Fibroblast of the aortic adventitia (primary cell): ENCODE results near the gene GSG1L. TPM values are rescaled to one million over a fixed set of nuclear protein-coding genes. Genes with fewer than 3 reads are reported as not detected.
"Not testable (repeated sequence)": the region's sequence is repeated elsewhere in the genome, so short reads cannot be mapped to it uniquely, and the experiment has no call there.

Source experiments
- DNase-seq: peaks from one replicate; pipeline ENCODE4 v3.0.0-alpha.2; 2010; ENCODE audit warnings: low read depth
- H3K4me3 ChIP-seq: 2 replicates; pipeline ENCODE4 v1.5.1; 2011; ENCODE audit warnings: low read depth, mild to moderate bottlenecking, control low read depth, low read length, moderate library complexity
- total RNA-seq: library from RNA; depleted of rRNA; stranded (reverse); fragments of >200 nt; gene quantifications from 2 replicates; pipeline ENCODE4 v1.2.3, GENCODE V29; 2012; ENCODE audit warnings: low replicate concordance
- TF ChIP-seq, protein P1 (sequence below): IDR thresholded peaks from 2 replicates; pipeline ENCODE4 v1.5.1; 2011; ENCODE audit warnings: mild to moderate bottlenecking, low read length, control low read depth, inconsistent platforms; ENCODE audit not compliant: insufficient read depth

The GSG1L gene
- total RNA-seq, 1 donor: not detected

DNA sequence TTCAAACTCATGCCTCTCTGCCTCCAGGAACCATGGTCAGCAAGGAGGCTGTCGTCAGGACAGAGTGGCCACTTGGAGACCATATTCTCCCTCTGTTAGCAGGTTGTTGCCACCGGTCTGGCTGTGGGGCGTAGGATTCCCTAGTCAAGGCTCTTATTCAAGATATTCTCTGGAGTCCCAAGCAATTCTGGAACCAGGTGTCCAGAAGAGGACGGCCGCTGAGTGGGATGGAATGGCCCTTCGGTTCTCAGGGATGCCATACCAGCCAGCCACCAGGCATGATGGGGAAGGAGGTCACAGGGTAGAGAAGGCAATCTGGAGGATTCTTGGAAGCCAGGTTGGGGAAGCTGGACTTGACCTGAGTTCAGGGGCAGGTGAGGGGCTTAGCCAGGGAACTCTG is 173.5 kb downstream of the GSG1L start:
- DNase-seq: no peak
- H3K4me3 ChIP-seq: no peak overlapping the region
- TF ChIP-seq, protein P1, sequence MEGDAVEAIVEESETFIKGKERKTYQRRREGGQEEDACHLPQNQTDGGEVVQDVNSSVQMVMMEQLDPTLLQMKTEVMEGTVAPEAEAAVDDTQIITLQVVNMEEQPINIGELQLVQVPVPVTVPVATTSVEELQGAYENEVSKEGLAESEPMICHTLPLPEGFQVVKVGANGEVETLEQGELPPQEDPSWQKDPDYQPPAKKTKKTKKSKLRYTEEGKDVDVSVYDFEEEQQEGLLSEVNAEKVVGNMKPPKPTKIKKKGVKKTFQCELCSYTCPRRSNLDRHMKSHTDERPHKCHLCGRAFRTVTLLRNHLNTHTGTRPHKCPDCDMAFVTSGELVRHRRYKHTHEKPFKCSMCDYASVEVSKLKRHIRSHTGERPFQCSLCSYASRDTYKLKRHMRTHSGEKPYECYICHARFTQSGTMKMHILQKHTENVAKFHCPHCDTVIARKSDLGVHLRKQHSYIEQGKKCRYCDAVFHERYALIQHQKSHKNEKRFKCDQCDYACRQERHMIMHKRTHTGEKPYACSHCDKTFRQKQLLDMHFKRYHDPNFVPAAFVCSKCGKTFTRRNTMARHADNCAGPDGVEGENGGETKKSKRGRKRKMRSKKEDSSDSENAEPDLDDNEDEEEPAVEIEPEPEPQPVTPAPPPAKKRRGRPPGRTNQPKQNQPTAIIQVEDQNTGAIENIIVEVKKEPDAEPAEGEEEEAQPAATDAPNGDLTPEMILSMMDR: no peak

DNA sequence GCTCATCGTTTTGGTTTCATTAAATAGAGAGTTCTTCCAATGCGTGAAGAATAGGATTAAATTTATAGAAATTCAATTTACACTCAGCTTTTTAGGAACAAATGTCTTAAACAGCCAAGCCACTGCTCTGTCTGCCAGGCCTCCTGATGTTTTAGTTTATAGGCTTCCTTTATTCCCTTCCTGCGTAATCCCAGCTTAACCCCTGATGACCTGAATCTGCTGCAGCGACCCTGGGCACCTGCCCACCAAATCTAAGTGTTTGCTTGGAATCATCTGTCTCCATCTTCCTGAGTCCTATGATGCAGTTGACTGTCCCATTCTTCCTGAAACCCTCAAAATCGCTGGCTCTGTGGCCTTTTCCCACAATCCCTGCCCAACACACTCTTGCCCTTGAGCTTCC is 179.9 kb downstream of the GSG1L start:
- no peak for DNase-seq
- TF ChIP-seq, protein P1: no peak
- H3K4me3 ChIP-seq: no peak overlapping the region

DNA sequence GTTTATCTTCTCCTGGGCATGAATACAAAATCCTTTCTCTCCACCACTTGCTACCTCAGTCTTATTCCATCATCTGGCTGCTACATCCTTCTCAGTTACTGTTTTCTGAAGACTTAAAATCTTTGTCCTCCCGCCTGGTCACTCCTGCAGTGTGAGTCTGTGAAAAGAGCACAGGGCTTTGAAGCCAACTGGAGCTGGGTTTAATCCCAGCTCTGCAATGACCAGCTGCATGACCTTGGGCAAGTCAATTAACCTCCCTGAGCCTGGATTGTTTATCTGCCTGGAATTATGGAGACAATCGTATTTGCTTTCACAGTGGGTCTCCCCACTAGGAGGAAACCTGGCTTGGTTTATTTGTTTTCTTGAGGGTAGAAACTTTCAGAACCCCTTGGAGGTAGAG is 183.2 kb downstream of the GSG1L start:
- TF ChIP-seq, protein P1: no peak
- H3K4me3 ChIP-seq: no peak overlapping the region
- DNase-seq: no peak

DNA sequence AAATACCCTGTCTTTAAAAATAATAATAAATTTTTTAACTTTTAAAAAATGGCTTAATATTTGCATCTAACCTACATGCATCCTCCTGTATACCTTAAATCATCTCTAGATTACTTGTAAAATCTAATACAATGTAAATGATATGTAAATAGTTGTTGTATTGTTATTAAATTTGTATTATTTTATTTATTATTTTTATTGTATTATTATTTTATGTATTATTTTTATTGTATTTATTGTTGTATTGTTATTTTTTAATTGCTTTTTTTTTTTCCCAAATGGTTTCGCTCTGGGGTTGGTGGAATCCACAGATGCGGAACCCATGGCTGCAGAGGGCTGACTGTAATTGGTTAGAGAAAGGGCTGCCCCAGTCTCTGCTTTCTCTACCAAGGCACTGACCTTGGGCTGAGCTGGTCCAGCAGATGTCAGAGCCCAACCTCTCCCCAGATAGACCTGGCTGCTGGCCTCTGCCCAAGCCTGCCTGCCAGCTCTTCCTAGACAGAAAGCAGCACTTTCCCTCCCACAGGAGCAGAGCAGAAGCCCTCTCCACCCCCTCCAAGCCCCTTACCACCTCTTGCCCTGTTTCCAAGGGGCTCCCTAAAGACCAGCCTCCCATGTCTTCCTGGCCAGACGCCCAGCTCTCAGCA is 183.8 kb downstream of the GSG1L start:
- DNase-seq: no peak
- no peak overlapping the region for H3K4me3 ChIP-seq
- TF ChIP-seq, protein P1: no peak

DNA sequence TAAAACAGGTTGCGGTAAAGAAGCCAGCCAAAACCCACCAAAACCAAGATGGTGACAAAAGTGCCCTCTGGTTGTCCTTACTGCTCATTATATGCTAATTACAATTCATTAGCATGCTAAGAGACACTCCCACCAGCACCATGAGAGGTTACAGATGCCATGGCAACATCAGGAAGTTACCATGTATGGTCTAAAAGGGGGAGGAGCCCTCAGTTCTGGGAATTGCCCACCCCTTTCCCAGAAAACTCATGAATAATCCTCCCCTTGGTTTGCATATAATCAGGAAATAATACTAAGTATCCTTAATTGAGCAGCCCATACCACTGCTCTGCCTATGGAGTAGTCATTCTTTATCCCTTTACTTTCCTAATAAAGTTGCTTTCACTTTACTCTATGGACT is 190.9 kb downstream of the GSG1L start:
- DNase-seq, H3K4me3 ChIP-seq: not testable (repeated sequence)

DNA sequence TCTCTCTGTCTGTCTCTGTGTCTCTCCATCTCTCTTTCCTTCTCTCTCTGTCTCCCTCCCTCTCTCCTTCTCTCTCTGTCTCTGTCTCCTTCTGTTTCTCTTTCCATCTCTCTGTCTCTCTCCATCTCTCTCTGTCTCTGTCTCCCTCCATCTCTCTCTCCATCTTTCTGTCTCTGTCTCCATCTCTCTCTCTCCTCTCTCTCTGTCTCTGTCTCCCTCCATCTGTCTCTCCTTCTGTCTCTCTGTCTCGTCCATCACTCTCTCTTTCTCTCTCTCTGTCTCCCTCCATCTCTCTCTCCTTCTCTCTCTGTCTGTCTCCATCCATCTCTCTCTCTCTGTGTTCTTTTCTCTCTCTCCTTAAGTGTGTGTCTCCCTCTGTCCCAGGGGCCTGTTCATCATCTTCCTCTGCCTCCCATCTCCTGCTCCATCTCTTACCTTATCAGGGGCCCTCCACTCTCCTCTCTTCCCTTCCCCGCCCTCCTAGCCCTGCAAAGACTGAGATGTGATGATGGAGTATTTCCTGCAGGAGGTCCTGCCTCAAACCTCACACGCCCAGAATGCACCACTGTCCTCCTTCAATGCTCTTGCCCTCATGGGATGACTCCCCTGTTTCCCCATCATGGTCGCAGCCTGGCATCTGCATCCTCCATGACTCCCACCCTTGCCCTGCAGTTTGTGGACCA is 193.3 kb downstream of the GSG1L start:
- no peak for DNase-seq
- TF ChIP-seq, protein P1: no peak
- H3K4me3 ChIP-seq: no peak overlapping the region

DNA sequence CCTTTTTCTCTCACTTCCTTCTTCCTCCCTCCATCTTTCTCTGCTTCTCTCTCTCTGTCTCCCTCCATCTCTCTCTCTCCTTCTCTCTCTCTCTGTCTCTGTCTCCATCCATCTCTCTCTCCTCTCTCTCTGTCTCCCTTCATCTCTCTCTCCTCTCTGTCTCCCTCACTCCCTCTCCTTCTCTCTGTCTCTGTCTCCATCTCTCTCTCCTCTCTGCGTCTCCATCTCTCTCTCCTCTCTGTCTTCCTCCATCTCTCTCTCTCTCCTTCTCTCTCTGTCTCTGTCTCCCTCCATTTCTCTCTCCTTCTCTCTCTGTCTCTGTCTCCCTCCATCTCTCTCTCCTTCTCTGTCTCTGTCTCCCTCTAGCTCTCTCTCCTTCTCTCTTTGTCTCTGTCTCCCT is 194.1 kb downstream of the GSG1L start:
- DNase-seq: no peak
- TF ChIP-seq, protein P1: no peak
- H3K4me3 ChIP-seq: no peak overlapping the region
